ENCODE data around the gene ZBTB39.

The ZBTB39 gene

DNA sequence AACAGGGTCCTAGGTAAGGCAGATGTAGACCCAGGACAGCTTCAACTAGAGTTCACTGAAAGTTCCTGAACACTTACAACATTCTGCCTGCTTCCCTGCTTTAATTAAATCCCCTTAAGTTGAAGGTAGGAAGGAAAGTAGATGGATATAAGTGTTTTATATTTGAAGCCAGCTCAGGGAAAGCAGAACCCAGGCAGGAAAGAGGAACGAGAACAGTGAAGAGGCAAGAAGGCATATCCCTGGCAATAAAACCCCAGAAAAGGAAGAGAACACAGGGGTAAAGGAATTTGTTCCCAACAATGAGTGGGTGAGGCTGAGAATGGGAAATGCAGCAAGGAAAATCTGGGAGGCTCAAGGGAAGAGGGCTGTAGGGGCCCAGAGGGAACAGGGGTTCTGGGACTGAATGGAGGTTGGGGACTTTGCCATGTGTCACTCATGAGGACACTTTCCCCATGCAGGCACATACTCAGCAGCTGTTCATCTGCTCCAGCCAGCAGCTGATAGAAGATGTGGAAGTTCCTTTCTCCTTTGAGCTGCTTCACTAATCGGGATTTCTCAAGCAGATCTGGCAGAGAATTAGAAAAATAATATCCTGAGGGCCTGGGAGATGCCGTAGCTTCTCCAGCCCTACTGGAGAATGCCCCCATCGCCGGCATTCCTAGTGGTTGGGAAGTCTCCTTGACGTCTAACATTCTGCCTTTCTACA is 39.9 kb upstream of the ZBTB39 start:
- Histone ChIP-seq H3K4me2 (ENCODE audit: low read length) (no peak overlapping the region), H3K27ac (ENCODE audit: low read depth, low read length, poor library complexity, severe bottlenecking) (no peak overlapping the region), H3K9ac (ENCODE audit: low read length) (no peak overlapping the region), H3K4me3 (ENCODE audit: low read depth, low read length, poor library complexity, severe bottlenecking) (no peak overlapping the region), H2AFZ (ENCODE audit: low read length) (no peak overlapping the region), H3K36me3 (ENCODE audit: insufficient read depth, low read length) (no peaks in the 10 kb centered on the region), H3K4me1 (ENCODE audit: insufficient read depth, low read length, severe bottlenecking) (no peaks in the 10 kb centered on the region), H3F3A (ENCODE audit: insufficient read depth, low read length) (no peaks in the 10 kb centered on the region), H4K20me1 (ENCODE audit: insufficient read depth, low read length) (no peaks in the 10 kb centered on the region), H3K79me2 (ENCODE audit: insufficient read depth, low read length) (no peaks in the 10 kb centered on the region), H3K9me2 (ENCODE audit: low read depth, low read length) (no peaks in the 10 kb centered on the region), H3K9me3 (ENCODE audit: low read length) (no peaks in the 10 kb centered on the region), H3K27me3 (ENCODE audit: insufficient read depth, low read length) (no peaks in the 10 kb centered on the region)
- TF ChIP-seq, protein P1, sequence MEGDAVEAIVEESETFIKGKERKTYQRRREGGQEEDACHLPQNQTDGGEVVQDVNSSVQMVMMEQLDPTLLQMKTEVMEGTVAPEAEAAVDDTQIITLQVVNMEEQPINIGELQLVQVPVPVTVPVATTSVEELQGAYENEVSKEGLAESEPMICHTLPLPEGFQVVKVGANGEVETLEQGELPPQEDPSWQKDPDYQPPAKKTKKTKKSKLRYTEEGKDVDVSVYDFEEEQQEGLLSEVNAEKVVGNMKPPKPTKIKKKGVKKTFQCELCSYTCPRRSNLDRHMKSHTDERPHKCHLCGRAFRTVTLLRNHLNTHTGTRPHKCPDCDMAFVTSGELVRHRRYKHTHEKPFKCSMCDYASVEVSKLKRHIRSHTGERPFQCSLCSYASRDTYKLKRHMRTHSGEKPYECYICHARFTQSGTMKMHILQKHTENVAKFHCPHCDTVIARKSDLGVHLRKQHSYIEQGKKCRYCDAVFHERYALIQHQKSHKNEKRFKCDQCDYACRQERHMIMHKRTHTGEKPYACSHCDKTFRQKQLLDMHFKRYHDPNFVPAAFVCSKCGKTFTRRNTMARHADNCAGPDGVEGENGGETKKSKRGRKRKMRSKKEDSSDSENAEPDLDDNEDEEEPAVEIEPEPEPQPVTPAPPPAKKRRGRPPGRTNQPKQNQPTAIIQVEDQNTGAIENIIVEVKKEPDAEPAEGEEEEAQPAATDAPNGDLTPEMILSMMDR (IDR thresholded peaks at IDR 0.05; ENCODE audit: low read length), result no peak
- TF ChIP-seq EZH2 (IDR thresholded peaks at IDR 0.05; ENCODE audit: borderline replicate concordance, low read length), result no peak

DNA sequence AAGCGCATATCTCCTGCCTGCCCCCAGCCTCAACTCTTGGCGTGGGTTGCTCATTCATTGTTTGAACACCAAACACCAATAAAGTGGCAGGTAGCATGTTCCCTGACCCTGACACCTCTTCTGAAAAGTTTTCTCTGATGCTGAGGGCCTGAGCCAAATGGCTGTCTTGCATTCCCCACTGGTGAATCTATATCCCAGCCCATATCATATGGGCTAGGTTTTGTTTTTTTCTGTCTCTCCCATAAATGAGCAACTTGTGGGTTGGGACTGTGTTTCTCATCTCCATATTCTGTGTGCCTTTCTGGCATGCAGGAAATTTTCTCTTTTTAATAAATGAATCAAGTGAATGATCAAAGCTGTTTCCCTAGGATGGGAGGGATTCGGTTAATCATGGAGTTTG is 38.5 kb upstream of the ZBTB39 start:
- Histone ChIP-seq H3K27ac (ENCODE audit: low read depth, low read length, poor library complexity, severe bottlenecking) (no peak overlapping the region), H4K20me1 (ENCODE audit: insufficient read depth, low read length) (no peaks in the 10 kb centered on the region), H3K36me3 (ENCODE audit: insufficient read depth, low read length) (no peaks in the 10 kb centered on the region), H3K79me2 (ENCODE audit: insufficient read depth, low read length) (no peaks in the 10 kb centered on the region), H3K9me3 (ENCODE audit: low read length) (no peaks in the 10 kb centered on the region), H3K4me2 (ENCODE audit: low read length) (no peak overlapping the region), H3K9me2 (ENCODE audit: low read depth, low read length) (no peaks in the 10 kb centered on the region), H3K4me3 (ENCODE audit: low read depth, low read length, poor library complexity, severe bottlenecking) (no peak overlapping the region), H3K4me1 (ENCODE audit: insufficient read depth, low read length, severe bottlenecking) (no peaks in the 10 kb centered on the region), H3K9ac (ENCODE audit: low read length) (no peak overlapping the region), H3F3A (ENCODE audit: insufficient read depth, low read length) (no peaks in the 10 kb centered on the region), H2AFZ (ENCODE audit: low read length) (no peak overlapping the region), H3K27me3 (ENCODE audit: insufficient read depth, low read length) (no peaks in the 10 kb centered on the region)
- no peak for TF ChIP-seq EZH2 (IDR thresholded peaks at IDR 0.05; ENCODE audit: borderline replicate concordance, low read length)
- TF ChIP-seq, protein P1 (IDR thresholded peaks at IDR 0.05; ENCODE audit: low read length), result no peak

DNA sequence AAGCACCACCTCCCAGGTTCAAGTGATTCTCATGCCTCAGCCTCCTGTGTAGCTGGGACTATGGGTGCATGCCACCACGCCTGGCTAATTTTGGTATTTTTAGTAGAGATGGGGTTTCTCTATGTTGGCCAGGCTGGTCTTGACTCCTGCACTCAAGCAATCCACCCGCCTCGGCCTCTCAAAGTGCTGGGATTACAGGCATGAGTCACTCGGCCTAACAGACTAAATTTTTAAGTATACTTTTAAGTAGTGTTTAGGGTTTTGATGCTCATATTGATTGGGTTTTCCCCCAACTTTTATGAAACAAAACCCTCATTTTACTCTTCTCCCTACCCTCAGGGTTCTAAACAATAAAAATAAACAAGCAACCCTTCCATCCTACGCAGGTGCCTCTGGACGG is 38.1 kb upstream of the ZBTB39 start:
- Histone ChIP-seq H3K36me3 (ENCODE audit: insufficient read depth, low read length) (no peaks in the 10 kb centered on the region), H4K20me1 (ENCODE audit: insufficient read depth, low read length) (no peaks in the 10 kb centered on the region), H3F3A (ENCODE audit: insufficient read depth, low read length) (no peaks in the 10 kb centered on the region), H3K4me1 (ENCODE audit: insufficient read depth, low read length, severe bottlenecking) (no peaks in the 10 kb centered on the region), H3K9me3 (ENCODE audit: low read length) (no peaks in the 10 kb centered on the region), H2AFZ (ENCODE audit: low read length) (no peak overlapping the region), H3K9ac (ENCODE audit: low read length) (no peak overlapping the region), H3K4me3 (ENCODE audit: low read depth, low read length, poor library complexity, severe bottlenecking) (no peak overlapping the region), H3K9me2 (ENCODE audit: low read depth, low read length) (no peaks in the 10 kb centered on the region), H3K27ac (ENCODE audit: low read depth, low read length, poor library complexity, severe bottlenecking) (no peak overlapping the region), H3K4me2 (ENCODE audit: low read length) (no peak overlapping the region), H3K27me3 (ENCODE audit: insufficient read depth, low read length) (no peaks in the 10 kb centered on the region), H3K79me2 (ENCODE audit: insufficient read depth, low read length) (no peaks in the 10 kb centered on the region)
- TF ChIP-seq EZH2 (IDR thresholded peaks at IDR 0.05; ENCODE audit: borderline replicate concordance, low read length), result no peak
- TF ChIP-seq, protein P1 (IDR thresholded peaks at IDR 0.05; ENCODE audit: low read length), result no peak

Data from OCI-LY1 (cell line).